ENCODE results near the gene LRRC38.

Gene LRRC38

DNA sequence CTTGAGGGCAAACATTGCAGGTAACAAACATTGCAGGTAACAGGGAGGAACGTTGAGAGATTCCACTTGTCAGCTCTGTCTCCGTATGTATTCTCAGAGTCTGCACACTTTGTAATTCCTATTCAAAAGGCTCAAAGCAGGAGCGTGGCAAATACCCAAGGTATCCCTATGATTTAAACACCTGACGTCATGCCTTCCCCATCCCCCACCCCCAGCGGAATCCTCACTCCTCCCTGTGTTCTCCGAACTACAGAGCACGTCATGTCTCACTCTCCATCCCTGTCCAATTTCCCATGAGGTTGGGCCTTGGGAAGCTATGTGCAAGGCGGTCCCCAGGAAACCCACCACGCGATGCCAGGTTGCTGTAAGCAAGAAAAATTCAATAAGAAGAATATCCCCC lies 2.8 kb upstream of the LRRC38 start:
- DNase-seq (ENCODE audit: low spot score) = no peak

DNA sequence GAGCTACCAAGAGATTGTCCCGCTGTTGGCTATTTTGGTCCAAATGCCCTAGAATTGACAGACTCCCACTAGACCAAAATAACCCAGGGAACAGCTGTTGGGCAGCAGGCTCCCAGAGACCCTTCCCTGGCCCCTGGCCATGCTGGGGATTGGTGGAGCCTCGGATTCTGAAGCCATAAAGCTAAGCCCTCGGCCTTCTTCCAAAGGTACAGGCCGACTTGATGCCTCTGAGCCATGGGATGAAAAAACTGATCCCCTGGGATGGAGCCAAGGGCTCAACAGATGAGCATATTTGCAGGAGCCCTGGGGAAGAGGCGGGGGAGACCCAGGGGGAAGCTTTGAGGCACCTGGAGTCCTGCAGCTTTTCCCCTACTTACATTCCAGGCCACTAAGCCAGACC lies 1.0 kb upstream of the LRRC38 start:
- DNase-seq (ENCODE audit: low spot score) = no peak

DNA sequence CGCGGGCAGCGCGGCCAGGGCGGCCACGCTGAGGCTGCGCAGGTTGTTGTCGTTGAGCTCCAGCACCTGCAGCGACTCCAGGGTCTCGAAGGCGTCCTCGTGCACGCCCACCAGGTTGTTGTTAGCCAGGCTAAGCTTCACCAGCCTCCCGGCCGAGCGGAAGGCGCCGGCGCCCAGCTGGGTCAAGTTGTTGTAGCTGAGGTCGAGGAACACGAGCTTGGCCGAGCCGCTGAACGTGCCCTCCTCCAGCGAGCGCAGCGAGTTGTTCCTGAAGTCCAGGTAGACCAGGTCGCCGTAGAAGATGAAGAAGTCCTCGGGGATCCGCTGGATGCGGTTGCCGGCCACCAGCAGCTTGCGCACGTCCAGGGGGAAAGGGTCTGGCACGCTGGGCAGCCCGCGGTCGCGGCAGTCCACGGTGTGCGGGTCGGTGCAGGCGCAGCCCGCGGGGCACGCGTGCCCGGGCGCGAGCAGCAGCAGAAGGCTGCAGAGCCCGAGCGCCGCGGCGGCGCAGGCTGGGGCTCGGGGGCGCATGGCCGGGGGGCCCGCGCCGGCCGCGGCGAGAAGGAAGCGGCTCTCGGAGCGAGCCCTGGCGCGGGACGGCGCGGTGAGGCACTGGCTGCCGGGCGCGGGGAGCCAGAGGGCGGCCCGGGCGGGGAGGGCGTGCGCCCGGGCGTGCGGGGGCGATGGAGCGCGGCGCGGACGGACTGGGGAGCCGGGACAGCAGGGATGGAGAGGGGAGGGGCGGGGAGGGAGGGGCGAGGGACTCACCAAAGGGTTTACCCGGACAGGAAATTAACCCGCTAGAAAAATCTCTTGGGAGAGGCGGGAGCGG lies 524 bp downstream of the LRRC38 start:
- DNase-seq (ENCODE audit: low spot score) = no peak

DNA sequence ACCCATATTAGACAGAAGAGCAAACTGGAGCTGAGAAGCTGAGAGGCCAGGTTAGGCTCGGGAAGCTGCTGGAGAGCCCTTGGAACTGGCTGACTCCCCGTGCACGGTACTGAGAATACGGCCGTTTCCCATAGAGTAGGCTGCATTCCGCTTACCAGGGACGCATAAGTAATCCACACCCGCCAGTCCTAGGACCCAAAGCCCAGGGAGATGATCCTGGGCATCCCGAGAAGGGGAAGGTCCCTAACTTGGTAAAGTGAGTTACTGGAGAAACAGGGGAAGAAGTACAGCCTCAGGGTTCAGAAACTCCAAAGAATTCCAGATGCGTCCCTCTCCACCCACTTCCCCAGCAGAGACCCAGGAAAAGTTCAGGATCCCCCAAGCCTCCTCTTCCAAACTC lies 1.3 kb downstream of the LRRC38 start:
- DNase-seq (ENCODE audit: low spot score) = no peak

DNA sequence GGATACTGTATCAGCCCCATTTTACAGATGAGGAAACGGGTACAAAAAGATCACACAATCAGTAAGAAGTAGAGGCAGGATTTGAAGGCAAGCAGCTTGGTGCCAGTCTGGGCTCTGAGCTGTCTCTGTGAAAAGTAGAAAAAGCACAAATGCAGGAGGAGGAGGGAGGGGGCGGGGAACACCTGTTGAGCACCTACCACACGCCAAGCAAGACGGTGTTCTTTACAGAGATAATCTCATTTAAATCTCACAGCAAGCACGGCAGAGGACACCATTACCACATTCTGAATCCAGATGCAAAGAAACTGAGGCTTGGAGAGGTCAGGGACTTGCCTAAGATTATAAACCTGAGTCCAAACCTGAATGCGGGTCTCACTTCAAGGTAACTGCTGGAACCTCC lies 3.3 kb downstream of the LRRC38 start:
- DNase-seq (ENCODE audit: low spot score) = no peak

DNA sequence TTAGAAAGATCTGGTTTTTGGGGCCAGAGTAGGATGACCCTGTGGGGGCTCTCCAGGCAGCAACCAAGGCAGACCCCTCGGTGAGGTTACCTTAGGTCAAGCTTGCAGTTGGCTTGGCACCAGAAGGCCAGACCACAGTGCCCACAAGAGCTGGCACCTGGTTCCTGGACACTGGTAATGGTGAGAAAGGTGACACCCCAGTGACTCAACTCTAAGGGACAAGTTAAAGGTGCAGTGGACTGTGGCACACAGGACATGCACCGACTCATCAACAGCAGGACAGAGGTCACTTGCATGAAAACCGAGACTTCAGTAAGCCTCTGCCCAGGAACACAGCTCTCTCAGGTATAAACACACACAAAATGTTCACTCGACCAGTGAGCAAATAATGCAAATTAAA lies 6.7 kb downstream of the LRRC38 start:
- peak; percentile 22 for DNase-seq (ENCODE audit: low spot score)

DNA sequence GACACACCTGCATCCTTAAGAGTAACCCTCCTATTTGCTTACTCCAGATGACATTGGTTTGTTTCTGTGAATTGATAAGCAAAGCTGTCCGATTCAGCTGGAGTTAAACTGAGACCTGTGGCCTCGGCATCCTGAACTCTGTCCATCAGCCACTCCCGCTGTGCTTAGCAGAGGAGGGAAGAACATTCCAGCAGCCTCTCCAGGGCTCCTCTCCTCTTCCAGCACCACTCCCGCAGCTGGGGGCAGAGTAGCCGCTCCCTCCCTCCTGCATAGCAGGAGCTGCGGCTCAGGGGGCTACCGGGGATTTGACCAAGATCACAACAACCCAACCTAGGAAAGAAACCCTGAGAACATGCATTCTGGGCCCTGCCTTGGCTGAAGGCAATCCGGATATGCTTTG lies 8.8 kb downstream of the LRRC38 start:
- no peak for DNase-seq (ENCODE audit: low spot score)

DNA sequence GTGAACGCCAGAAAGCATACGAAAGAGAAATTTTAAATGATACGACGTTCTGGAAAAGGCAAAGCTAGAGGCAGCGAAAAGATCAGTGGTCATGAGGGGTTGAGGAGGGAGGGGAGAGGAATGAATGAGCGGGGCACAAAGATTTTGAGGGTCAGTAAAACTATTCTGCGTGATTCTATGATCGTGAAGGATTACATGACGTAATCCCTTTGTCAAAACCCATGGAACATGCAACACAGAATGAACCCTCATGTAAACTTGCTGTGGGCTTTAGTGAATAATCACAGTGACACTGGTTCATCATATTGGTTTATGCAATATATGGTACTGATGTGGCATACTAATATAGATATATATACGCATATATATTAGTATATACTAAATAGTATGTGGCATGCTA lies 13.0 kb downstream of the LRRC38 start:
- DNase-seq (ENCODE audit: low spot score) = no peak

DNA sequence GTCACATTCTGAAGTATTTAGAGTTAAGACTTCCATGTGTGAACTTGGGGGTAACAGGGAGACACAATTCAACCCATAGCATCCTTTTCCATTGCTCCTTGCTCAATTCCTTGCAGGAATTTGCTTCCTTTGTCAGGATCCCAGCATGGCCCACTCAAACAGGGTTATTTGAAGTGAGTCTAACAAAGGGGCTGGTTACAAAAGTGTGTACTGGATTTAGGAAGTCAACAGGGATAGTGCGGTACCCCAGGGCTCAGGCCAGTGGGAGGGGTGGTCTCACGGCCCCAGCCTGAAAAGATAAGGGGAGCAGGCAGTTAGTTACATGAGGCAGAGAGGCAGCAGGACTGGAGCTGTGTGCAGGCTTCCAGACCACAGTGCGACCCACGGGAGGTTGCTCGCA lies 14.4 kb downstream of the LRRC38 start:
- DNase-seq (ENCODE audit: low spot score) = no peak

DNA sequence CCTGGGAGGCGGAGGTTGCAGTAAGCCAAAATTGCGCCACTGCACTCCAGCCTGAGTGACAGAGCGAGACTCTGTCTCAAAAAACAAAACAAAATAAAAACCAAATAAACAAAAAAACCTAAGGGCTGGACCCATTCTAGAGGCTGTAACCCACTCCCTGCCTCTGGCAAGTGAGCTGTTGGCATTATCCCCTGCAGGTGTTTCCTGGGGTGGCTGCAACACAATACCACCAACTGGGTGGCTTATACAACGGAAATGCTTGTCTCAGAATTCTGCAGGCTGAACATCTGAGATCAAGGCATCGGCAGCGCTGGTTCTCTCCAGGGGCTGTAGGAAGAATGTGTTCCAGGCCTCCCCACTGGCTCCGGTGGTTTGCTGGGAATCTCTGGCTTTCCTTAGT lies 15.2 kb downstream of the LRRC38 start:
- DNase-seq (ENCODE audit: low spot score) = no peak

DNA sequence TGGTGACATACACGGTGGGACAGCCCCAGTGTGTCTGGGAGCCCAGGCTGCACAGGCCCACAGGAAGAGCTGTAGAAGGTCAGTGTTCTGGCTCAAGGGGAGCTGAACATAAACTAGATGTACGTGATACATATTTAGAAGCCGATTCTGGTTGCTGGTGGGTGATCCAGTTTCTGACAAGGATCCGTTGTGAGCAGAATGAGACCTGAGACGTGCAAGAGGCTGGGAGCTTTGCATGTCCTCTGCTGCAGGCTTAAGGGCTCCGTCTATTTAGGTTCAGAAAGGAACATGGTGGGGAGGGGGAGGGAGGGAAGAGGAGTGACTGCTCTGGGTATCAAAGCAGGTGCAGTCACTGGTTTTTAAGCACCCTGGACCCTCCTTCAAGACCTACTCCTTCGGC lies 18.6 kb downstream of the LRRC38 start:
- no peak for DNase-seq (ENCODE audit: low spot score)

DNA sequence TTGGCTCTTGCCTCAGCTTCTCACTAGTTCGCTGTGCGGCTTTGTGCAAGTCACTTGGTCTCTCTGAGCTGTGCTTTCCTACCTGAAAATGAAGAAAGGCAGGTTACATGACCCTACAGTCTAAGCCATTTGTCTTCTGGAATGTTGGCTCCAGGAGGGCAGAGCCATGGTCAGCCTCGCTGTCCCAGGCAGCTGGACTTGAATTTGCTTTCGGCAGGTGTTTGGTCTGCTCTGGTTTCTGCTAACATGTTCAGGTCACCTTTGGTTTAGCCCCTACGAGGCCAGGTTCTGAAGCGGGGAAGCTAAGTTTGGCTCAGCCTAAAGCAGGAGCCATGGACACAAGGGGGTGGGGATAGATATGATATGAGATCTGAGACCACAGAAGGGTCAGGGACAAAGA lies 19.1 kb downstream of the LRRC38 start:
- DNase-seq (ENCODE audit: low spot score) = no peak

DNA sequence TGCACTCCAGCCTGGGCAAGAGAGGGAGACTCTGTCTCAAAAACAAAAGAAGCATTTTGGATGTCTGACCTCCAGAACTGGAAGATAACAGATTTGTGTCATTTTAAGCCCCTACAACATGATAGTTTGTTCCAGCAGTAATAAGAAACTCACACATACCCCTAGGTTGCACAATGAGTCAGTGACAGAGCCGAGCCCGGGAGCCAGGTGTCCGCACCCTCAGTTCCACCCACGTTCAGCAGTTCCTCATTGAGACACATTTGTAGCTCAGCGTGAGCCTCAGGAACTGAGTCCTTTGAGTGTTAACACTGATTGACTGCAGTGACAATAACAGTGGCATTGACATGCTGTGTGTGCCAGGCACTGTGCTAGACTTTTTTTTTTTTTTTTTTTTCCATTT lies 19.8 kb downstream of the LRRC38 start:
- DNase-seq (ENCODE audit: low spot score) = no peak

DNA sequence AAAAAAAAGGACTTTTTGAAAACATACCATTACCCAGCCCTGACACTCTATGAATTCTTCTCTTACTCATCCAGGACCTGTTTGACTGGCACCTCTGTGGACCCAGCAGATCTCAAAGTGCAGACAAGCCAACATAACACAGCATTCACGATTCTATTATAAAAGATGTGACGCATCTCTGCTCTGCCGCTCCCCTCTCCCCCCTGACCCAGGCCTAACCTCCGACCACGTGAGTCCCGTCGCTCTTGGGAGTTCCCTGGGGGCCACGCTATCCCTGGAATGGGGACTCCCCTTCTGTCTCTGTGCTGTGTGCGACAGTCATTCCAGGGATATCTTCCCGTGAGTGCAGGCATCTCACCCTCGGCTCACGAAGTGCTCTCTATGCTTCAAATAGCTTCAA lies 21.1 kb downstream of the LRRC38 start:
- no peak for DNase-seq (ENCODE audit: low spot score)

DNA sequence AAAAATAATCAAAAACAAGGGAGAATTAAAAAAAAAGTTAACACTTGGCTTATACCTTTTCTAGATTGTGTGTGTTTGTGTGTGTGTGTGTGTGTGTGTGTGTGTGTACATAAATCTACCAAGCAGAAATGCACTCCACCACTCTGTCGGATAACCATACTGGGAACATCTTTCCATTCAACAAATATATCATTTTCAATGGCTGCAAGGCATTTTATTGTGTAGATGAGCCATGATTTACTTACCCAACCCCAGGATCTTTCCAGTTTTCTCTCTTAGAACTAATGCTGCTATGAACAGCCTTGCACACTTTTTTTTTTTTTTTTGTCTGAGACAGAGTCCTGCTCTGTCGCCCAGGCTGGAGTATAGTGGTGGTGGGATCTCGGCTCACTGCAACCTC lies 25.8 kb downstream of the LRRC38 start:
- no peak for DNase-seq (ENCODE audit: low spot score)

DNA sequence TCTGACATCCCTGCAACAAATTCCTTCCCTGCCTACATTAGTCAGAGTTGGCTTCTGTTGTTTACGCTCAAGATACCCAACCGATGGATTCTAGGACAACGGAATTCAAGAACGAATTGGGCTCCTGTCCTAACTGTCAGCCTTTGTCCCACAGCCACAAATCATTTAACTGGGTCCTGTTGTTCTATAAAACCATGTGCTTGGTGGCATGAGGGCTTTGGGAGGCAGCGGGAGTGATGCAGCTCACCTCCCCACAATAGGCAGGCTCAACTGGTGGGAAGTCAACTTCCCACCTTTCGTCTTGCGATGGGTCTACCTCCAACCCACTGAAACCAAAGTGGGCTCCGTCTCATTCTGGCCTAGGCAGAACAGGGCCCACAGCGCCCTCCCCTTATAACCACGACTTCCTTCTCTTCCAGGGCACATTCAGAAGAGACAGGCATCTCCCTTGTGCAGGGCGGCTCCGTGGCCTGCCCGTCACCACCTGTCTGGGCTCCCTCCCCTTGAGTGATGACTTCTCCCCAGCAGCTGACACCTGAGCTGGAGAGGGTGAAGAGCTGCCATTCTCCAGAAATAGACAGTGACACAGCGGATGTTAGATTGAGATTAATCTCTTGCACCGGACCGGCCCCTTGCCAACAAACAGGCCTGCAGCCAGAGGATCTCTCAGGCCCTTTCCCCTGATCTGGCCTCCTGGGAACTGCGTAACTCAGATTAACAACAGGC lies 26.5 kb downstream of the LRRC38 start:
- DNase-seq (ENCODE audit: low spot score) = no peak

DNA sequence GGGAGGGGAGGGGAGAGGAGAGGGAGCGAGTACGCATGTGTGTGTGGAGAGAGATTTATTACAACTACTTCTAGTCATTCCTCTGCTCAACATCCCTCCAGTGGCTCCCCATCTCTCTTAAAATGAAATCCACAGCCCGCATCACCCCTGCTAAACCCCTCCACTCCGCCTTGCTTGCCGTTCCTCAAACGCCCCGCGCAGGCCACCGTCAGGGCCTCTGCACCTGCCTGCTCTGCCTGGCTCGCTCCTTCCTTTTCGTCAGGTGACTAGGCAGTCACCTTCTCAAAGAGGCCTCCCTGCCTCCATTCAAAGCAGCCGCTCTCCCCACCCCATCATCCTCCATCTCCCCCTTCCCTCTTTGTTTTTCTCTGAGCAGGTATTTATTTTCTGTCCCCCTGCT lies 29.9 kb downstream of the LRRC38 start:
- DNase-seq (ENCODE audit: low spot score) = no peak

DNA sequence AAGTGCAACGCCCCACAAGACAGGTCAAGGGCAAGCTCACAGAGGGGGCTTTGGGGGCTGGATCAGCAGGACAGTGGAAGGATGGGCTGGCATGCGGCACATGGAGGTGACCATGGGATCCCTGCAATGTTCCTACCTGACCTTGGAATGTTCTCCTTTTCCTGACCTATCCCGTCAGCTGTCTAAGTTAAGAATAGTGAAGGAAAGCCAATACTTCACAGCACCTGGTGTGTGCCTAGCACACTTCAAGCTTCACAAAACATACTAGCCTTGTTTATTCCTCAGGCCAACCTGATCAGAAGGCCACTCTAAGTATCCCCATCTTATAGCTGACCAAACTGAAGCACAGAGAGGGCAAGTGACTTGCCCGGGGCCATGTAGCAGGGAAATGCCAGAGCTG lies 31.2 kb downstream of the LRRC38 start:
- DNase-seq (ENCODE audit: low spot score) = no peak

DNA sequence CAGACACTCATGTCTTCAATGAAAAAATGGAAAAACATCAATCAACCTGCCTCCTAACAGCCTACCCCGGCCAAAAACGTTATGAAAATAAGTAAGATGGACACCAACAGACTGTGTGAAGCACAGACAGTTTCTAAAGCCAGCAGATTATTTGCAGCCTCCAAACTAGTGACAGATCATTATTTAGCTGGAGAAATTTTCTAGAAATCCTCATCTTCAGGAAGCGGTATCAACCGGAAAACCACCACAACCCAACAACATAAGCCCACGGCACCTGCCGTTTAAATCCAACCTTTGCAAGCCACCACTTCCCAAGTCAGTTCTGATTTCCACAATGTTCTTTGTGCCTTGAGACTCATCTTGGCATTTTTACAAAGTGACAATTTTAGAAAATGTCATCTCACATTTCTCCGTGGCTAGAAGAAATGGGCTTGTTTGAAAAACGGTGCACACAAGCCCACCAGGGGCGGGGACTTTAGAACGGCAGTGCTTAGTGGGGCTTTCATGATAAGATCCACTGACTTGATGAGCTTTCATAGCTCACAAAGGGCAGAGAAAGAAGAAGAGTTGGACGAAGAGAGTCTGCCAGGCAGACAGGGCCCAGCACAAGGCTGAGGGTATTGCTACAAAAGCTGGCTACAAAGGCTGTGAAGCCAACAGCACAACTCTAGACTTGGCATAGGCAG lies 34.5 kb downstream of the LRRC38 start:
- DNase-seq (ENCODE audit: low spot score) = no peak

DNA sequence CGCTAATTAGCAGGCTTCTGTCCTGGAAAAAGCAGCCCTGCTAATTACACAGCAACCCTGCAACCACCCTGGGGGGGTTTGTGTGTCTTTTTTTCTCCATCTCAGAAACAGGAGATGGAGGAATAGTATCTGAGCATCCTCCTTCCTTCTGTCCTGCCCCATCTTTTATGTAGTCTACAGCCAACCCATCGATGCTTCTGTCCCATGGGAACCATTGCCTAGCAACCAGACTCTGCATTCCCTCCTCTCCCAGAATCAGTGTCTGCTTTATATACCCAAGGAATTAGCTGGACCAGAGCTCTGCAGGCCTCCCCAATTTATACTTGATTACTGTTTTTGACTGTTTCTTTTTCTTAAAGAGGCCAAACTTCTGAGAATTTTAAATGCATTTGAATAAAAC lies 35.1 kb downstream of the LRRC38 start:
- no peak for DNase-seq (ENCODE audit: low spot score)

DNA sequence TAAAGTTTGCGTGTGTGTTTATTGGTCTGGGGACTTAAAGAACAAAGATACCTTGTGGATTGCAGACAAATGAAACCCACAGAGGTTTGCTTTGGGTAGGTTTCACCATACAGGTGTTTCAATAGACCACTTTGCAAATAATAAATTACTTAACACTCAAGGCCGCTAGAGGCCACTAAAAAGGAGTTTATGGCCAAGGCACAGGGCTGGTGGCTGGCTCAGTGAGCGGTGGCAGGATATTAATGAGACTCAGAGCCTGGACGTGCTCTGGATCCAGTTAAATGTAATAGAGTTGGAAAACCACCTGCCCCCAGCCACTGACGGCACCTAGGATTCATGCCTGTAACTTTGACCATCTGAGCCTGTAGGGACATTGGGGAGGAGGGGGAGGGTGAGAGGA lies 44.5 kb downstream of the LRRC38 start:
- DNase-seq (ENCODE audit: low spot score) = peak; percentile 44

DNA sequence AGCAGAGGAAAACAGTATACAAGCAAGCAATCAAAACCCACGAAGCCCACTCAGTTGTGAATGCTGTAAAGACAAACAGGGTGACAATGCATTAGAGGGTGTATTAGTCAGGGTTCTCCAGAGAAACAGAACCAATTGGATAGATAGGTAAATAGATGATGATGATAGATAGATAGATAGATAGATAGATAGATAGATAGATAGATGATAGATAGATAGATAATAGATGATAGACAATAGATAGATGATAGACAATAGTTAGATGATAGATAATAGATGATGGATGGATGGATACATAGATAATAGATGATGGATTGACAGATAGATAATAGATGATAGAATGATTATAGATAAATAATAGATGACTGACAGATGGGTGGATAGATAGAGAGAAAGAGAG lies 48.3 kb downstream of the LRRC38 start:
- no peak for DNase-seq (ENCODE audit: low spot score)

DNA sequence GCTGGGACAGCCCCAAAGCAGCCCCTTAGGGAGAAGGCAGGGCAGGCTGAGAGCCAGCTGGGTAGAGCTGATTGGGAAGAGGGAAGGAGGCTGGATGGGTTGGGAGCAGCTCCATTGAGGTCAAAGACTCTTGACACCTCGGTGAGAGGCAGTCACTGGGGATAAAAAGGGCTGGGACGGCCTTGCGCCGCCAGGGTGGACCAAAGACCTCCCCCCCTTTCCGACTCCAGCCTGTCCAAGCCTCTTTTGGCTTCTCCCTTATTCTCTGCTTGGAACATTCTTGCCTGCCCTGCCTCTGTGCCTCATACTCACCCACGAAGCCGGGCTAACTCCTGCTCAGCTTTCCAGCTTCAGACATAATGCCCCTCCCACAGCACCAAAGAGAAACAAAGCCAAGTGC lies 51.1 kb downstream of the LRRC38 start:
- no peak for DNase-seq (ENCODE audit: low spot score)
